EH (cell line): Measurements from ENCODE around the gene PLXNB3.
A peak's percentile ranks its signal among the peaks of the same experiment; 100 is the strongest.

ENCODE experiments used
- DNase-seq: peaks from one replicate; pipeline ENCODE4 v3.0.0-alpha.2; 2015; ENCODE audit warnings: low read depth

Gene PLXNB3

GRCh38 chrX:153773741-153774575 lies 9.9 kb downstream of the PLXNB3 start:
- DNase-seq: no peak

- DNase-seq: no peak
Measured at GRCh38 chrX:153774576-153775292, 10.7 kb downstream of the PLXNB3 start.

DNA sequence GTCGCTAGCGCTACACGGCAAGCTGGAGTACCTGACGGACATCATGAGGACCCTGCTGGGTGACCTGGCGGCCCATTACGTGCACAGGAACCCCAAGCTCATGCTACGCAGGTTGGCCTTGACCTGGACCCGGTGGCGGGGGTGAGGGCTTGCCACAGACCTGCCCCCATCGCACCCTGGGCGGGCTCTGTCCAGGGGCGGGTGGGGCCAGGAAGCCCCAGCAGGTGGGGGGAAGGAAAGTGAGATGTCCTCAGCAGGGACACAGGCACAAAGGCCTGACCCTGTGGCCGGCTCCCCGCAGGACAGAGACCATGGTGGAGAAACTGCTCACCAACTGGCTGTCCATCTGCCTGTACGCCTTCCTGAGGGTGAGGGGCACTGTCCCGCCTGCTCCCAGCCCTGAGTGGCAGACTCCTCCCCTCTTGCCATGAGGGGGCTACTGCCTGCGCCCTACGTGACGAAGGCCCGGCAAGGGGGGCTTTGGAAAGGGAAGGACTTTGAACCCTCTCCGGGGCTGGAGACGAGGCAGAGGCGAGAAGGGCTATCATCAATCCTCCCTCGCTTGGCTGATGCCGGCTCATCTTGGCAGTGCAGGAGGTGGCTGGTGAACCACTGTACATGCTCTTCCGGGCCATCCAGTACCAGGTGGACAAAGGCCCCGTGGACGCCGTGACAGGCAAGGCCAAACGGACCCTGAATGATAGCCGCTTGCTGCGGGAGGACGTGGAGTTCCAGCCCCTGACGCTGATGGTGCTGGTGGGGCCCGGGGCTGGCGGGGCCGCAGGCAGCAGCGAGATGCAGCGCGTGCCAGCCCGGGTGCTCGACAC lies 11.5 kb downstream of the PLXNB3 start:
- no peak for DNase-seq

DNA sequence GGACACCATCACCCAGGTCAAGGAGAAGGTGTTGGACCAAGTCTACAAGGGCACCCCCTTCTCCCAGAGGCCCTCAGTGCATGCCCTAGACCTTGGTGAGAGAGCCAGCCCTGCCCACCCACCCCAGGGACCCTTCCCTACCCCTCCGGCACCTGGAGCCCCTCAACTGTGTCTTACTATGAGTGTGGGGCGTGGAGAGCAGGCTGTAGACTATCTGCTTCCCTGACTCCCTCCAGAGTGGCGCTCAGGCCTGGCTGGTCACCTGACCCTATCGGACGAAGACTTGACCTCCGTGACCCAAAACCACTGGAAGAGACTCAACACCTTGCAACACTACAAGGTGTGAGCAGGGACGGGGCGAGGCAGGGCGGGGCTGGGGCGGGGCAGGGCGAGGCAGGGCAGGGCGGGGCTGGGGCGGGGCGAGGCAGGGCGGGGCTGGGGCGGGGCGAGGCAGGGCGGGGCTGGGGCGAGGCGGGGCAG lies 12.1 kb downstream of the PLXNB3 start:
- DNase-seq: no peak

- DNase-seq: no peak
Measured at GRCh38 chrX:153776611-153777045, 12.6 kb downstream of the PLXNB3 start.

GRCh38 chrX:153777261-153778090 lies 13.4 kb downstream of the PLXNB3 start:
- DNase-seq: no peak

DNA sequence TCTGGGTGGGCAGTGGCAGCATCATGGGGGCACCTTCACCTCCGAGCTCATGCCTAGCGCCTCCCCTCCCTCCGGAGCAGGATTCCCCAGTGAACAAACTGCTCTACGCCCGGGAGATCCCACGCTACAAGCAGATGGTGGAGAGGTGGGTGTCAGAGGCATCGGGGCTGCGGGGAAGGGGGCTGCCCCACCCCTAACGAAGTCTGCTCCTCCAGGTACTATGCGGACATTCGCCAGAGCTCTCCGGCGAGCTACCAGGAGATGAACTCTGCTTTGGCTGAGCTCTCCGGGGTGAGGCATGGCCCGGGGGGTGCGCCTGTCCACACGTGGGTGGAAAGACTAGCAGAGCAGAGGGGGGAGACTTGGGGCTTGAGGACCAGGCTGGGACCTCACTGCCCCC lies 14.1 kb downstream of the PLXNB3 start:
- DNase-seq: no peak

DNA sequence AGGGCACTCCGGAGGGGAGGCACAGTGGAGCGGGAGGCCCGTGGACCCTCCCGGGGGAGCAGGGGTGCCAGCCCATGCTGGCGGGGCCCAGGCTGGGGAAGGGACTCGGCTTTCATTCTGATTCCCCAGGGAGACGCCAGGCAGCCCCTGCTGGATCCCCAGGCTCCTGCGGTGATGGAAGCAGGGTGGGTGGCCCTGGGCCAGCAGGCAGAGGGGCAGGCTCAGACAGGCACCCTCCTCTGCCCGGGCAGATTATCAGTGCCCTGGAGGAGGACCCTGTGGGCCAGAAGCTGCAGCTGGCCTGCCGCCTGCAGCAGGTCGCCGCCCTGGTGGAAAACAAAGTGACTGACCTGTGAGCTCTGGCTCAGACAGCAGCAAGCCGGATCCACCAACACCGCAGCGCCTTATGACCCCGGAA lies 14.6 kb downstream of the PLXNB3 start:
- DNase-seq: no peak

- DNase-seq: peak; percentile 38
Measured at GRCh38 chrX:153779891-153780677, 16.0 kb downstream of the PLXNB3 start.

- peak; percentile 69 for DNase-seq
Measured at GRCh38 chrX:153780678-153781427, 16.8 kb downstream of the PLXNB3 start, which contains the start of gene SRPK3. Gene SRPK3, plus strand, starts transcription at chrX:153781041. Its CDS starts 46 bp downstream, at chrX:153781087.

GRCh38 chrX:153781428-153782047 lies 17.5 kb downstream of the PLXNB3 start:
- DNase-seq: no peak

GRCh38 chrX:153782313-153782712 lies 18.3 kb downstream of the PLXNB3 start:
- DNase-seq: no peak

DNA sequence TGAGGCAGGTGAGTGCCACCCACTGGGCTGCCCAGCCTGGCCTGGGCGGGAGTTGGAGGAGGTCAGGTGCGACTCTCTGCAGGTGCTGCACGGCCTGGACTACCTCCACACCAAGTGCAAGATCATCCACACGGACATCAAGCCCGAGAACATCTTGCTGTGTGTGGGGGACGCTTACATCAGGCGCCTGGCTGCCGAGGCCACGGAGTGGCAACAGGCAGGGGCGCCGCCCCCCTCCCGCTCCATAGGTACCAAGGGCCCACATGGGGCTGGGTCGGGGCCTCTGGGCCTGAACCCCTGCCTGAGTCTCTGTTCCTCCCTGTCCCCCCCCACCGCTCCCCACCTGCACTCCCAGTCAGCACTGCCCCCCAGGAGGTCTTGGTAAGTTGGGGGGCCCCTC lies 18.8 kb downstream of the PLXNB3 start:
- DNase-seq: no peak

DNA sequence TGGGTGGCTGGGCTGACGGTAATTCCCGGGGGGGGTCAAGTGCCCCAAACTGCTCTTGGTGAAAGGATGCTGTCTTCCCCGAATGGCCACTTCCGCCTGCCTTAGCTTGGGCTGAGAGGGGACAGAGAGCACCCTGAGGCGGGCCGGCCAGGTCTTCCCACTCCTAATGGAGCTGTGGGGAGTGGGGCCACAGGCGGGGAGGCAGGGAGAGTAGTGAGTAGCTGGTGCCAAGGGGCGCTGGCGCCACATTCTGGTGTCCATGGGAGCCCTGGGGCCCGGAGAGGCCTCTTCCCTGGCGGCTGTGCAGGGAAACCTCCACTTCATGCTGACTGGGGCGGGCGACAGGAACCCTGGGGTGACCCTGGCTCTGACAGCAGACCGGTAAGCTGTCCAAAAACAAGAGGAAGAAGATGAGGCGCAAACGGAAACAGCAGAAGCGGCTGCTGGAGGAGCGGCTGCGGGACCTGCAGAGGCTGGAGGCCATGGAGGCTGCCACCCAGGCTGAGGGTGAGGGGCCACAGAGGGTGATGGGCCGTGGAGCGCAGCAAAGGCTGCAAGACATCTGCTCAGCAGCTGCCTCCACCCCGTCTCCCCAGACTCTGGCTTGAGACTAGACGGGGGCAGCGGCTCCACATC lies 19.4 kb downstream of the PLXNB3 start:
- no peak for DNase-seq

- no peak for DNase-seq
Measured at GRCh38 chrX:153784325-153784967, 20.4 kb downstream of the PLXNB3 start.

GRCh38 chrX:153786669-153787068 lies 22.6 kb downstream of the PLXNB3 start:
- DNase-seq: no peak

GRCh38 chrX:153789654-153790053 lies 25.6 kb downstream of the PLXNB3 start:
- DNase-seq: no peak
